ENCODE results near the gene SMCP. TPM values are rescaled to one million over a fixed set of nuclear protein-coding genes. Genes with fewer than 3 reads are reported as not detected.

Gene SMCP
- total RNA-seq, 1 donor from 2014 or later: not detected

DNA sequence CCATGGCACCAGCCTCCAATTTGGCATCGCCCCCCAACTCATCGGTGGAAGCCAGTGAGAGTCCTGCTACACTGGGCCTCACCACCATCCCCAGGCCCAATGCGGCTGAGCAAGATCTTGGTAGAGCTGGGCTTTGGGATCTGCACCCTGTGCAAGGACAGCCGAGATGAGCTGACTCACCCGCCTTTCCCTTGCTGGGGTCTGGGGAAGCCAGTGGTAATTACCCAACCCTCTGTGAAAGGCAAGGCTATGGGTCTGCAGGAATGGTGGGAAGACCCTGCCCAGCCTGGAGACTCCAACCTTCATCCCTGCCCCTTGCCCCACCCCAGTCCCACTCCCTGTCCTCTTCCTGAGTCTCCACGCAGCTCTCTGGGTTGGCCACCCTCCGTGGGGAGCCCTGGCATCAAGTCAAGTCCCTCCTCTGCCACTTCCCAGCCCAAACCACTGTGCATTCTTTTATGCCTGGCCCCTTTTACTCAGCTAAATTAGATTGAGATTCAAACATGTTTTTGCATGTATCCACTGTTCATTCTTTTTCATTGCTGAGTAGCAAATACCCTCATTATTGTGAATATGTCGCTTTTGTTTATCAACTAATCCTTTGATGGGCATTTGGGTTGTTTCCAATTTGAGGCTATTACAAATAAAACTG lies 8.8 kb downstream of the SMCP start:
- no peak for DNase-seq (ENCODE audit: low read depth)
- no peak overlapping the region for H3K4me3 ChIP-seq (ENCODE audit: low read depth, low read length)
- TF ChIP-seq, protein P1, sequence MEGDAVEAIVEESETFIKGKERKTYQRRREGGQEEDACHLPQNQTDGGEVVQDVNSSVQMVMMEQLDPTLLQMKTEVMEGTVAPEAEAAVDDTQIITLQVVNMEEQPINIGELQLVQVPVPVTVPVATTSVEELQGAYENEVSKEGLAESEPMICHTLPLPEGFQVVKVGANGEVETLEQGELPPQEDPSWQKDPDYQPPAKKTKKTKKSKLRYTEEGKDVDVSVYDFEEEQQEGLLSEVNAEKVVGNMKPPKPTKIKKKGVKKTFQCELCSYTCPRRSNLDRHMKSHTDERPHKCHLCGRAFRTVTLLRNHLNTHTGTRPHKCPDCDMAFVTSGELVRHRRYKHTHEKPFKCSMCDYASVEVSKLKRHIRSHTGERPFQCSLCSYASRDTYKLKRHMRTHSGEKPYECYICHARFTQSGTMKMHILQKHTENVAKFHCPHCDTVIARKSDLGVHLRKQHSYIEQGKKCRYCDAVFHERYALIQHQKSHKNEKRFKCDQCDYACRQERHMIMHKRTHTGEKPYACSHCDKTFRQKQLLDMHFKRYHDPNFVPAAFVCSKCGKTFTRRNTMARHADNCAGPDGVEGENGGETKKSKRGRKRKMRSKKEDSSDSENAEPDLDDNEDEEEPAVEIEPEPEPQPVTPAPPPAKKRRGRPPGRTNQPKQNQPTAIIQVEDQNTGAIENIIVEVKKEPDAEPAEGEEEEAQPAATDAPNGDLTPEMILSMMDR (IDR thresholded peaks at IDR 0.05; ENCODE audit: insufficient read depth, low read length, poor library complexity, severe bottlenecking): no peak

GRCh38 chr1:152888126-152888525 lies 10.0 kb downstream of the SMCP start:
- TF ChIP-seq, protein P1 (IDR thresholded peaks at IDR 0.05; ENCODE audit: insufficient read depth, low read length, poor library complexity, severe bottlenecking): no peak
- Histone ChIP-seq H3K27me3 (ENCODE audit: control insufficient read depth, insufficient read depth, low read length) (no peaks in the 10 kb centered on the region), H3K4me3 (ENCODE audit: low read depth, low read length) (no peak overlapping the region), H3K36me3 (ENCODE audit: control insufficient read depth, insufficient read depth, low read length) (no peaks in the 10 kb centered on the region)
- no peak for DNase-seq (ENCODE audit: low read depth)

More for the DNA sequence above, 8.8 kb downstream of the SMCP start:
- H3K36me3 ChIP-seq (ENCODE audit: control insufficient read depth, insufficient read depth, low read length): no peaks in the 10 kb centered on the region
- H3K27me3 ChIP-seq (ENCODE audit: control insufficient read depth, insufficient read depth, low read length): no peaks in the 10 kb centered on the region

DNA sequence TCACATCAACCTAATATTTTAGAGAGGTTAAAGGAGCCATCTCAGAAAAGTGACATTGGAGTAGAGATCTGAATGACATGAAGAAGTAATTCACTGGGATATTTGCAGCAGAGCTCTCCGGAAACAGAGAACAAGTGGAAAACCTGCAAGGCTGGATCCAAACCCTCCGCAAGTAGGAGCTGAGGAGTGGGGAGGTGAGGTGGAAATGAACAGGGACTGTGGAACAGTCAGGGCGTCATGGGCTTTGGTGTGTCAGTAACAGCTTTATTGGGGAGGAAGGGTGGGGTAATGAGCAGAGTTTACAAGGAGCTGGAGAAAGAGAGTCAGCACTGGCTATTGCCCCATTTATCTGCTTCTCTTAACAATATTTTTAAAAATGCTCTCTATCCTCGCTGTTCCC lies 20.9 kb downstream of the SMCP start:
- TF ChIP-seq, protein P1 (IDR thresholded peaks at IDR 0.05; ENCODE audit: insufficient read depth, low read length, poor library complexity, severe bottlenecking): no peak
- Histone ChIP-seq H3K36me3 (ENCODE audit: control insufficient read depth, insufficient read depth, low read length) (no peaks in the 10 kb centered on the region), H3K27me3 (ENCODE audit: control insufficient read depth, insufficient read depth, low read length) (no peaks in the 10 kb centered on the region), H3K4me3 (ENCODE audit: low read depth, low read length) (no peak overlapping the region)
- DNase-seq (ENCODE audit: low read depth): no peak

DNA sequence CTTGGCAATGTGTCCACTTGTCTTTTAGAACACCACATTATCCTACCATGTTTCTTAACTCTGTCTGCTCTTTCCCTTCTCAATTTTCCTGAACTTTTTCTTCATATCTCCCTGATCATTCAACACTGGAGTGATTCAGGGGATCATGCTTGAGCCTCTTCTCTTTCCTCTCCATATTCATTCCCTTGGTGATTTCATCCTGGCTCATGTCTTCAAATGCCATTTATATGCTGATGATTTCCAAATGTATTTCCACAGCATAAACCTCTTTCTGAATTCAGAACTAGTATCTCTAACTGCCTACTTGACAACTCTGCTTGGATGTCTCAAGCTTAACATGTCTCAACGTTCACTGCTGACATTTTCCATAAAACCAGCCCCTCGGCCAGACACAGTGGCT lies 21.8 kb downstream of the SMCP start:
- H3K27me3 ChIP-seq (ENCODE audit: control insufficient read depth, insufficient read depth, low read length): no peaks in the 10 kb centered on the region
- DNase-seq (ENCODE audit: low read depth): no peak
- H3K4me3 ChIP-seq (ENCODE audit: low read depth, low read length): no peak overlapping the region
- TF ChIP-seq, protein P1 (IDR thresholded peaks at IDR 0.05; ENCODE audit: insufficient read depth, low read length, poor library complexity, severe bottlenecking): no peak
- H3K36me3 ChIP-seq (ENCODE audit: control insufficient read depth, insufficient read depth, low read length): no peaks in the 10 kb centered on the region

DNA sequence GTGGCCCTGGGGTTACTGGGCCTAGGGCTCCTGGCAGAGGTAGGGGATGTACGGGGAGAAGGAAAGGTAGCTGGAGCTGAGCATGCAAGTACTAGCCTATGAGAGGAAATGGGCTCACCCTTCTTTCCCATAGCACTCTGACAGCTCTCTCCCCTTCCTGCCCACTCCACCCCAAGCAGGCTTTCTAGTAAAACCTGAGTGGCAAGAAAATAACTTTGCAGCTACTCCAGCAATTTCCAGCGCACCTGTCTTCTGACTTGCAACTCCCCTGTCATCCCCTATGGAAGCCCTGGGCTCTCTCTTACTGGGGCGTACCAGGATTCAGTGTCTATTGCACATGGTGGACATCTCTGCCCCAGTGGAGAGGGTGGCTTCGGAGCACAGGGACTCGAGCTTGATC lies 23.5 kb downstream of the SMCP start:
- TF ChIP-seq, protein P1 (IDR thresholded peaks at IDR 0.05; ENCODE audit: insufficient read depth, low read length, poor library complexity, severe bottlenecking): no peak
- DNase-seq (ENCODE audit: low read depth): no peak

GRCh38 chr1:152902636-152903035 lies 24.5 kb downstream of the SMCP start:
- no peak for DNase-seq (ENCODE audit: low read depth)
- TF ChIP-seq, protein P1 (IDR thresholded peaks at IDR 0.05; ENCODE audit: insufficient read depth, low read length, poor library complexity, severe bottlenecking): no peak
- H3K36me3 ChIP-seq (ENCODE audit: control insufficient read depth, insufficient read depth, low read length): no peaks in the 10 kb centered on the region
- no peaks in the 10 kb centered on the region for H3K27me3 ChIP-seq (ENCODE audit: control insufficient read depth, insufficient read depth, low read length)
- H3K4me3 ChIP-seq (ENCODE audit: low read depth, low read length): no peak overlapping the region

More for the DNA sequence above, 23.5 kb downstream of the SMCP start:
- H3K27me3 ChIP-seq (ENCODE audit: control insufficient read depth, insufficient read depth, low read length): no peaks in the 10 kb centered on the region
- no peaks in the 10 kb centered on the region for H3K36me3 ChIP-seq (ENCODE audit: control insufficient read depth, insufficient read depth, low read length)
- no peak overlapping the region for H3K4me3 ChIP-seq (ENCODE audit: low read depth, low read length)
